HG03342 (cell line): Measurements from ENCODE around the gene AMELX.

Experiments used
- ATAC-seq: cut with Tn5 transposase; IDR thresholded peaks from one replicate; pipeline ENCODE4 v1.9.1; 2021; ENCODE audit warnings: mild to moderate bottlenecking, moderate library complexity; ENCODE audit not compliant: unreplicated experiment

Gene AMELX

GRCh38 chrX:11293113-11293512, at the start of gene AMELX:
AMELX (plus strand) TSS chrX:11293413; CDS start chrX:11294789, 1,376 bp downstream.
- ATAC-seq: no peak

GRCh38 chrX:11244636-11245035, 48.6 kb upstream of the AMELX start:
- ATAC-seq: no peak

- ATAC-seq: no peak
These were observed 38.6 kb upstream of the AMELX start for GRCh38 chrX:11254417-11255109.

- no peak for ATAC-seq
These were observed 35.9 kb upstream of the AMELX start for GRCh38 chrX:11257290-11257689.

DNA sequence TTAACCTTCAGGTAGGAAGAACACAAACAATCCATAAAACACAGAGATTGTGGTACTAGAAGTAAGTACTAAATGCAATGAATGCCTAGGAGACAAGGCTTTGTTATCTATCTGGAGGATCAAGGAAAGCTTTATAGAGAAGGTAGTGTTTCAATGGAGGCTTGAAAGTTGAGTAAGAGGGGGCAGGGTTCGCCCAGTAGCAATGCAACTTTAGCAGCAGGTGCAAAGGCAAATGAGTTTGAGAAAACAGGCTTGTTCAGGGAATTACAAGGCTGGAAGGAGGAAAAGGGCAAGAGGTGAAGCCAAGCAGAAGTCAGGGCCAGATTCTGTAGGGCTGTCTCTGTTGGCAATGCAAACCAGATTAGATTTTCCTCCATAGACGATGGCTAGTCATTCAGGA, 35.5 kb upstream of the AMELX start:
- no peak for ATAC-seq

- no peak for ATAC-seq
These were observed 33.8 kb upstream of the AMELX start for GRCh38 chrX:11259437-11259836.

GRCh38 chrX:11261260-11261659, 32.0 kb upstream of the AMELX start:
- no peak for ATAC-seq

- no peak for ATAC-seq
These were observed 28.3 kb upstream of the AMELX start for GRCh38 chrX:11264925-11265324.

DNA sequence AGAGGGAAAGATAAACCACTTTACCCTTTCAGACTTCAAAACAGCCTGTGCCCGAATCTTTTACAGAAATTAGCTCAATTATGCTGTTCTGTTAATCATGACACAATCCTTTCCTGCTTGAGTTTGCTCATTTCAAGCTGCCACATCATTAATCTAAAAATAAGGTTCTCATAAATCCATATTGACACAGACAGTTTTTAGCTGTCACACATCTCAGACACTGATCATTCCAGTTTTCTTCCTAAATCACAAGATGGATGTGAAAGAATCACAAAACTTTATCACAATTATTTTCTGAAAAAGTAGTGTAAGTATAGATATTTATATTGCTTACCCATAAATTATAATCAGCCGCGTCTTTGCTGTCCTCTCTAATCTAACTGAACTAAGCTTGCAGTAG, 27.9 kb upstream of the AMELX start:
- no peak for ATAC-seq

DNA sequence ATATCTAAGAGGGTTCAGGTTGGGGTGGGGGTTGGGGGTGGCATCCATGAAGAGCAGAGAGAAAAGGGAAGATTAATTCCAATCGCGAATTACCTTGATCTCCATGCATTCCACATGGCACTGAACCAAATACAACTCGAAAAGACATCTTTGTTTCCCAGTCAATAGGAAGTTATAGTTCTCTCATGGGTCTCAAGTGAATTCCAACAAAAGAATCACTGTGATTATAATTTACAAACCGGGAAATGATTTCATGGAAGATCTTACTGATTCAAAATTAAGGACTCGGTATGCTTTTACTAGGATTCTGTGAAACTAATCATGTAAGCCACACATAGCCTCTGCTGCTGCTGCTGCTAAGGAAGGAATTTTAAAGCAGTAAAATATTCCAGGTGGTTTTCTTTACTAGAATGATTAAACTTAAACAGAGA, 26.6 kb upstream of the AMELX start:
- ATAC-seq: no peak

GRCh38 chrX:11267425-11267824, 25.8 kb upstream of the AMELX start:
- no peak for ATAC-seq

- ATAC-seq: no peak
These were observed 24.2 kb upstream of the AMELX start for GRCh38 chrX:11269006-11269405.

- no peak for ATAC-seq
These were observed 23.2 kb upstream of the AMELX start for GRCh38 chrX:11269996-11270395.

DNA sequence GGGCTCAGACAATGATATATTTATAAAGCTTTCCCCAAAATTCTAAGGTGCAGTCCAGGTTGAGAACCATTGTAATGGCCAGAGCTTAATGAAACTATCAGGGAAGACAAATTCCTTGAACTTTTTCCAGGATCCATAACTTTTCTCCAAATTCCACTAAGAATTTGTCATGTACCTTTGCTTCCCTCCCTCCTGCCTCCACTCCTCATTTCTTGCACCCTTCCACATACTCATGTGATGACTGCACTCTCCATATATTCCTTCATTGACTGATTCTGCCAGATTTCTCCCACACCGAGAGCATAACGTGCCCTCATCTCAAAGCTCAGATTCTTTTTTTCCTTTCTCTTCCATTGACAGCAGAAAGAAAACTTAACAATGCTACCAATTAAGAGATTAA, 20.9 kb upstream of the AMELX start:
- ATAC-seq: no peak

DNA sequence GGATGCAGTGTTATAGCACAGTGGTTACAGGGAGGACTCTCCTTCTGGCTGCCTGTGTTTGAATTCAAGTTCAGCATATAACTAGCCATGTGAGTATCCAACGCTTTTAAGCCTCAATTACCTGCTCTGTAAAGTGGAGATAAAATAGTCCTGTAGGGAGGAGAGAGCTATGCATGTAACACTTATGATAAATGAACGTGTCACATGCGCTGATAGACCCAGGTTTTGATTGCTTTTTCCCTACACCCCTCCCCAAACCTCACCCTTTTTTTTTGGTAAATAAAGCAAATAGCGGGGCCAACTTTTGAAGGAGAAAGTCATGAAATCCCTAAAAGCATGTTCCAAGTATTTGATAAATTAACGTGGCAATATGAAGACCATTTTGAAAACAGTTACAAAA, 20.4 kb upstream of the AMELX start:
- ATAC-seq: no peak

- no peak for ATAC-seq
These were observed 19.7 kb upstream of the AMELX start for GRCh38 chrX:11273544-11273943.

GRCh38 chrX:11282043-11282442, 11.2 kb upstream of the AMELX start:
- no peak for ATAC-seq

DNA sequence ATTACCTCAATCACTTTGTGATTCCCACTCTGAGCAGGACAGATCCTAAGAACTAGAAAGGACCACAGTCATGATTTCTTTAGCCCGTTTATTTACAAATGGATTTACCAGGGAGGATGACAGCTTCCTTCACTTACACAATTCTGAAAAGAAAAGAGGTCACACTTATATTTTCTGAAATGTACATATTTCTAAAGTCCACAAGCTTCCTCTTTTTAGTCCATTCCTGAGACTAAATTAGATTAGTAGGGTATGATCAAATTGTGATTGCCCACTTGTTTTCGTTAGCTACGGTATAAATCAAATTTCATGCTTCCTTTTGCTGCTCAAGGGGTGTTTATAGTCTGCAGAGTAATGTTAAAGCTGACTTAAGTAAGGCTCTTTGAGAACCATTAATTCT, 7.6 kb upstream of the AMELX start:
- ATAC-seq: no peak

DNA sequence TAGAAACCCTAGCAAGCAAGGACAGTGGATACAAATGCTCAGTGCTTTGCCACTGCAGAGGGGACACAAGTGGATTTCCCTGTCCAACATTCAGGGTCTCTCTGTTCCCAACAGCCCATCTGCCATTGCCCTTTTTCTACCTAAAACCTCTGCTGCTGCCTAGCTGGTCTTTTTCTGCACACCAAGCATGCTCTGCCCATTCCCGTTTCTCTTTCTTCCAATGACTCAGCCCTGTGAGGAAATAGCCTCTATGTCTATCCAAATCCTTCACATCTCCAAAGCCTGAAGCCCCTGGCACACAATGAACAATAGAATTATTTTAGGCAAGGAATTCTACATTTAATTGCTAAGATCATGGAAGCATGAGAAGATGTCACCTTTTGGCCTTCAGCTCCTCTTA, 5.7 kb upstream of the AMELX start:
- no peak for ATAC-seq

- no peak for ATAC-seq
These were observed 2.7 kb upstream of the AMELX start for GRCh38 chrX:11290416-11291102.

- no peak for ATAC-seq
These were observed 2.8 kb downstream of the AMELX start for GRCh38 chrX:11296051-11296450.

DNA sequence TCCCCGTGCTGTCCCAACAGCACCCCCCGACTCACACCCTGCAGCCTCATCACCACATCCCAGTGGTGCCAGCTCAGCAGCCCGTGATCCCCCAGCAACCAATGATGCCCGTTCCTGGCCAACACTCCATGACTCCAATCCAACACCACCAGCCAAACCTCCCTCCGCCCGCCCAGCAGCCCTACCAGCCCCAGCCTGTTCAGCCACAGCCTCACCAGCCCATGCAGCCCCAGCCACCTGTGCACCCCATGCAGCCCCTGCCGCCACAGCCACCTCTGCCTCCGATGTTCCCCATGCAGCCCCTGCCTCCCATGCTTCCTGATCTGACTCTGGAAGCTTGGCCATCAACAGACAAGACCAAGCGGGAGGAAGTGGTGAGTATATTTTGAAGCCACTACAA, 5.4 kb downstream of the AMELX start:
- ATAC-seq: no peak

GRCh38 chrX:11304829-11305228, 11.6 kb downstream of the AMELX start:
- ATAC-seq: no peak
